ENCODE data around the gene SYNPR.

DNA sequence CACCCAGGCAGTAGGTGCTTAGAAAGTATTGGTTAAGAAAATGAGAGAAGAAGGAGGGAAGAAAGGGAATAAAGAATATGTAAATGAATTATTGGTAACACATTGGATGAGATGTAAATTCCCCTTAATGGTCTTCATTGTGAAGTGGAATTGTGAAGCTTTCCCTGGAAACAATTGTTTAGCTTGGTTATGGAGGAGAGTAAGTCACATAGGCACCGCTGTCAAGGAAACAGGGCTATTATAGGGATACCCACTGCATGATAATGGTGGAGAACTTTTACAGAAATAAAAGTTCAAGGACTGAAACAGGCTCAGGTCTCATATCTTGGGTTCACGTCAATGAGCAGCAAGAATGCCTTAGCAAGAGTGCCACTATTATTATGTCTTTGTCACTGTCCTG is 9.5 kb downstream of the SYNPR start:
- TF ChIP-seq, protein P1, sequence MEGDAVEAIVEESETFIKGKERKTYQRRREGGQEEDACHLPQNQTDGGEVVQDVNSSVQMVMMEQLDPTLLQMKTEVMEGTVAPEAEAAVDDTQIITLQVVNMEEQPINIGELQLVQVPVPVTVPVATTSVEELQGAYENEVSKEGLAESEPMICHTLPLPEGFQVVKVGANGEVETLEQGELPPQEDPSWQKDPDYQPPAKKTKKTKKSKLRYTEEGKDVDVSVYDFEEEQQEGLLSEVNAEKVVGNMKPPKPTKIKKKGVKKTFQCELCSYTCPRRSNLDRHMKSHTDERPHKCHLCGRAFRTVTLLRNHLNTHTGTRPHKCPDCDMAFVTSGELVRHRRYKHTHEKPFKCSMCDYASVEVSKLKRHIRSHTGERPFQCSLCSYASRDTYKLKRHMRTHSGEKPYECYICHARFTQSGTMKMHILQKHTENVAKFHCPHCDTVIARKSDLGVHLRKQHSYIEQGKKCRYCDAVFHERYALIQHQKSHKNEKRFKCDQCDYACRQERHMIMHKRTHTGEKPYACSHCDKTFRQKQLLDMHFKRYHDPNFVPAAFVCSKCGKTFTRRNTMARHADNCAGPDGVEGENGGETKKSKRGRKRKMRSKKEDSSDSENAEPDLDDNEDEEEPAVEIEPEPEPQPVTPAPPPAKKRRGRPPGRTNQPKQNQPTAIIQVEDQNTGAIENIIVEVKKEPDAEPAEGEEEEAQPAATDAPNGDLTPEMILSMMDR (IDR thresholded peaks at IDR 0.05) = no peak
- no peak for TF ChIP-seq POLR2A (IDR thresholded peaks at IDR 0.05)
